BJ (cell line): ENCODE results near the gene IQCF2. TPM values are rescaled to one million over a fixed set of nuclear protein-coding genes. Genes with fewer than 3 reads are reported as not detected.

Source experiments
- CTCF ChIA-PET: fragments of 350-600 bp; formaldehyde crosslinking; extraction: SDS; loops from one replicate; lab custom pipeline; 2021; ENCODE audit warnings: antibody characterized with exemption, inconsistent platforms; lab: Yijun Ruan, JAX
- POLR2A ChIA-PET: fragments of 300-600 bp; sonication (Branson Sonifier 250); formaldehyde crosslinking; extraction: SDS; loops from one replicate; lab custom pipeline; 2021; ENCODE audit warnings: antibody characterized with exemption; lab: Charles Lee
- DNase-seq: peaks from one replicate; pipeline ENCODE4 v3.0.0-alpha.2; 2011; ENCODE audit warnings: low read depth
- H3K27me3 ChIP-seq: 2 replicates; pipeline ENCODE4 v1.6.0; 2011; ENCODE audit warnings: low read length; ENCODE audit not compliant: control insufficient read depth, insufficient read depth
- H3K36me3 ChIP-seq: 2 replicates; pipeline ENCODE4 v1.5.1; 2011; ENCODE audit warnings: low read length; ENCODE audit not compliant: control insufficient read depth, insufficient read depth
- H3K4me3 ChIP-seq: 2 replicates; pipeline ENCODE4 v1.5.1; 2011; ENCODE audit warnings: low read depth, mild to moderate bottlenecking, control low read depth, low read length
- polyA plus RNA-seq: library from polyadenylated mRNA; depleted of rRNA; stranded (reverse); fragments of >200 nt; gene quantifications from 2 replicates; pipeline ENCODE4 v1.2.3, GENCODE V29; 2011
- TF ChIP-seq, protein P1 (sequence below): IDR thresholded peaks from 2 replicates; pipeline ENCODE4 v1.5.1; 2011; ENCODE audit warnings: low read depth, mild to moderate bottlenecking, control low read depth, inconsistent platforms, low read length, moderate library complexity; ENCODE audit not compliant: insufficient read depth

IQCF2 gene
- polyA plus RNA-seq, 1 experiment, result not detected

DNA sequence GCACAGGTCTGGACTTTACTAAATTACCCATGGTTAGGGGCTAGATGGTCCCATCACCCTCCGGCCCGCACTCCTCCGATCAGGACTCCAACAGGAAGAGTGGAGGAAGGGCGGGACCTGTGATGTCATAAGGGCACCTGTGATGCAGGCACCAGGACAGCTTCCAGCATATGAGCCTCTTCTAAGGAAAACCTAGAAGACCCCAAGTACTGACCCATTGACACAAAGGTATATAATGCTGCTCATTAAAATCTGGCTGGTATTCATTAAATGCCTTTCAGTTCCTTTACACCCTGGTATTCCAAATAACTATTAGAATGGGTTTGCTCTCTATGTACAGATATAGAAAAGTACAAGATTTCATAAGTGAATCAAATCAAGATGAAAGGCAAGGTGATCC, 14.1 kb downstream of the IQCF2 start, which contains the start of gene IQCF5:
TSS of gene IQCF5 (minus strand) at position 101 of the 400 bp plus-strand sequence. CDS start at position 31, 70 bp downstream.
- Histone ChIP-seq H3K4me3 (no peak within 1 kb of the TSS), H3K36me3 (no peaks in the 10 kb centered on the region), H3K27me3 (no peaks in the 10 kb centered on the region; the same call in 1 of the 2 replicates)
- TF ChIP-seq, protein P1, sequence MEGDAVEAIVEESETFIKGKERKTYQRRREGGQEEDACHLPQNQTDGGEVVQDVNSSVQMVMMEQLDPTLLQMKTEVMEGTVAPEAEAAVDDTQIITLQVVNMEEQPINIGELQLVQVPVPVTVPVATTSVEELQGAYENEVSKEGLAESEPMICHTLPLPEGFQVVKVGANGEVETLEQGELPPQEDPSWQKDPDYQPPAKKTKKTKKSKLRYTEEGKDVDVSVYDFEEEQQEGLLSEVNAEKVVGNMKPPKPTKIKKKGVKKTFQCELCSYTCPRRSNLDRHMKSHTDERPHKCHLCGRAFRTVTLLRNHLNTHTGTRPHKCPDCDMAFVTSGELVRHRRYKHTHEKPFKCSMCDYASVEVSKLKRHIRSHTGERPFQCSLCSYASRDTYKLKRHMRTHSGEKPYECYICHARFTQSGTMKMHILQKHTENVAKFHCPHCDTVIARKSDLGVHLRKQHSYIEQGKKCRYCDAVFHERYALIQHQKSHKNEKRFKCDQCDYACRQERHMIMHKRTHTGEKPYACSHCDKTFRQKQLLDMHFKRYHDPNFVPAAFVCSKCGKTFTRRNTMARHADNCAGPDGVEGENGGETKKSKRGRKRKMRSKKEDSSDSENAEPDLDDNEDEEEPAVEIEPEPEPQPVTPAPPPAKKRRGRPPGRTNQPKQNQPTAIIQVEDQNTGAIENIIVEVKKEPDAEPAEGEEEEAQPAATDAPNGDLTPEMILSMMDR, result no peak
- CTCF ChIA-PET, result interaction anchor here (1.1 kb wide), 1 partner anchor 66 kb away, joined by 3 read pairs; the partner anchor contains the start of gene RRP9
- POLR2A ChIA-PET, result no interaction called here
- DNase-seq, result no peak

DNA sequence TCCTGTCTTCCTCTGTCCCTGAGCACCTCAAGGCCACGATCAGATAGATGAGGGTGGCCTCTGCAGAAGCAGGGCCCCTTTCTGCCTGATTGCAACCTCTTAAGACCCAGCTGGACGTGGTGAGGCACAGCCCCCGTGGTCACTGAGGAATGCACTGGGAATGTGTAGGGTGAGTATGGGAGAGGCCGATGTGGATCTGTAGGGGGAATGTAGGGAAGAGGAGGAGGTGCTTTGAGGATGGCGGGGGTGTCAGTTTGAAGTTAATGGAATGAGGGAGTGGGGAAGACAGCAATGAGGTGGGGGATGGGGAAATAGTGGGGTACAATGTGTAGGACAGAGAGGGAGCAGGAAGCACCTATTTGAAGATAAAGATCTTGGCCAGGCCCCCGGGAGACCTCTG, 14.8 kb downstream of the IQCF2 start:
- H3K36me3 ChIP-seq, result no peaks in the 10 kb centered on the region
- no peak overlapping the region for H3K4me3 ChIP-seq
- ChIA-PET POLR2A (no interaction called here), CTCF (interaction anchor here (1.1 kb wide), 1 partner anchor 65 kb away, joined by 3 read pairs; the partner anchor contains the start of gene RRP9)
- H3K27me3 ChIP-seq, result no peaks in the 10 kb centered on the region; the same call in 1 of the 2 replicates
- TF ChIP-seq, protein P1, result no peak
- no peak for DNase-seq

DNA sequence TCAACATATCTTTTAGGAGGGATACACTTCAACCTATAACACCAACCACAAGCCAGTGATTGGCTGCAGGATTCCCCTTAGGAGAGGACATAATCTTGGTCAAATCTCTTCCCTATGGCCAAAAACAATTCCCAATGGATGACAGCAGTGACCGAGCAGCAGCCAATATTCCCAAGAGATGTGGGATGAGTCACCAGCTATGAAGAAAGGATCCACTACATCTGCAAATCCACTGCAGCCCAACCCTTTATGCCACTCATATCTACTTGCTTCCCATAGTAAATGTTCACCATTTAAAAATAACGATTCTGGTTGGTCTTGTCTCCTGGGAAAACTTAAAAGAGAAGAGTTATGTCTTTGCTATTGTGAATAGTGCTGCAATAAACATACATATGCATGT, 18.5 kb downstream of the IQCF2 start:
- ChIA-PET POLR2A (no interaction called here), CTCF (no interaction called here)
- Histone ChIP-seq H3K27me3 (peaks cover 2% of the 10 kb centered on the region; the same call in 1 of the 2 replicates), H3K36me3 (no peaks in the 10 kb centered on the region), H3K4me3 (no peak overlapping the region)
- TF ChIP-seq, protein P1, result no peak
- no peak for DNase-seq

DNA sequence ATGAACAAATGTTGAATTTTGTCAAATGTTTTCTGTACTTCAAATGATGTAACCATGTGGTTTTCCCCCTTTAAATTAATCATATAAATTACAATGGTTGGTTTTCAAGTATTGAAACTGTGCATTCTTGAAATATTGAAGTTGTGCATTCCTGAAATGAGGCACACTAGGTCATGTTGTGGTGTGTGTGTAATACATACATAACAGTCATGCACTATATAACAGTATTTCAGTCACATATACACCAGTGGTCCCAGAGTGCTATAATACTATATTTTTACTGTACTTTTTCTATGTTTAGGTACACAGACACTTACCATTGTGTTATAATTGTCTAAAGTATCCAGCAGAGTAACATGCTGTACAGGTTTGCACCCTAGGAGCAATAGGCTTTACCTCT, 25.0 kb downstream of the IQCF2 start:
- ChIA-PET POLR2A (no interaction called here), CTCF (no interaction called here)
- DNase-seq, result no peak
- Histone ChIP-seq H3K27me3 (0 out of 2 replicates have a peak, but pooled peaks cover 2% of the 10 kb centered on the region), H3K4me3 (no peak overlapping the region), H3K36me3 (no peaks in the 10 kb centered on the region)
- TF ChIP-seq, protein P1, result no peak

DNA sequence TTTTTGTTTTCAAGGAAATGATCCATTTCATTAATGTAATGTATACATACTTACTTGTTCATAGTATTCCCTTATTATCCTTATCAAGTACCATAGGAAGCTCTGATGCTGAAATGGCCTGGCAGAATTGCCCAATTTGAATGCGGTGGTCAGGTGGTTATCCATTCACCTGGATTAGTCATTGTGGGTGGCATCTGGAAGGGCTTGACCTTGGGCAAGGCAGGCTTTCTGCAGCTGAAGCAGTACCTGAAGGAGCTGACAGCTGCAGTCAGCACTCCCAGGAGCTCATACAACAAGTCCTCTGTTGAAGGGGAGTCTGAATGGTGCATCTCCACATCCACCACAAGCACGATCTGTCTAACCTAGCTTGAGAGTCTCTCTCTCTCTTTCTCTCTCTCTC, 26.2 kb downstream of the IQCF2 start:
- TF ChIP-seq, protein P1, result no peak
- no peak for DNase-seq
- Histone ChIP-seq H3K27me3 (0 out of 2 replicates have a peak, but pooled peaks cover 2% of the 10 kb centered on the region), H3K36me3 (no peaks in the 10 kb centered on the region), H3K4me3 (no peak overlapping the region)
- POLR2A ChIA-PET, result no interaction called here
- CTCF ChIA-PET, result no interaction called here
